Esophagus muscularis mucosa (tissue), 4 donors: ENCODE measurements around the gene SPDYE4. TPM values are rescaled to one million over a fixed set of nuclear protein-coding genes. Genes with fewer than 3 reads are reported as not detected.

Experiments
- DNase-seq: peaks from one replicate; pipeline ENCODE4 v3.0.0-alpha.2; 2017; ENCODE audit errors: extremely low spot score
- H3K27ac ChIP-seq, 4 donors: fragments of 200-600 bp; sonication (generic); replicated peaks in 1 of 4; 1 replicate in 3 of 4; 2 replicates in 1 of 4; pipeline ENCODE4 v1.5.1; 2016 to 2019; ENCODE audit warnings: mild to moderate bottlenecking in 1 of 4
- H3K27me3 ChIP-seq, 4 donors: fragments of 200-600 bp; sonication (generic); one replicate each; pipeline versions ENCODE4 v1.5.1 to v1.6.0; 2016 to 2019
- H3K36me3 ChIP-seq, 4 donors: fragments of 200-600 bp; sonication (generic); one replicate each; pipeline ENCODE4 v1.5.1; 2016 to 2019
- H3K4me1 ChIP-seq, 4 donors: fragments of 200-600 bp; sonication (generic); one replicate each; pipeline ENCODE4 v1.5.1; 2016 to 2019
- H3K4me3 ChIP-seq, 4 donors: fragments of 200-600 bp; sonication (generic); 1 replicate in 2 of 4; 2 replicates in 2 of 4; pipeline ENCODE4 v1.5.1; 2016 to 2019; ENCODE audit warnings: mild to moderate bottlenecking in 4 of 4, moderate library complexity in 1 of 4
- H3K9me3 ChIP-seq, 4 donors: fragments of 200-600 bp; sonication (generic); 1 replicate in 3 of 4; 2 replicates in 1 of 4; pipeline ENCODE4 v1.5.1; 2016 to 2019
- EP300 ChIP-seq: sonication (generic); formaldehyde crosslinking; IDR thresholded peaks from one replicate; pipeline ENCODE4 v1.6.1; 2017; ENCODE audit warnings: antibody characterized with exemption
- POLR2A ChIP-seq: fragments of 450-650 bp; IDR thresholded peaks from one replicate; pipeline ENCODE4 v1.6.1; 2017; ENCODE audit warnings: antibody characterized with exemption, moderate library complexity, mild to moderate bottlenecking, low read depth
- POLR2AphosphoS5 ChIP-seq, 2 donors: sonication (generic); formaldehyde crosslinking; IDR thresholded peaks; one replicate each; pipeline ENCODE4 v1.6.1; 2017; ENCODE audit warnings: antibody characterized with exemption in 2 of 2
- WGBS: methylation state at CpG from one replicate; pipeline ENCODE4 v1.1.5; 2018; 5-methylcytosine and 5-hydroxymethylcytosine counted together
- intact Hi-C: fragments of 100-400 bp; cut with DNase I; formaldehyde crosslinking; loops from one replicate; pipeline ENCODE4 v1.15.1; 2023
- total RNA-seq, 4 donors: library from RNA; depleted of rRNA; stranded (reverse); fragments of >200 nt; gene quantifications; one replicate each; pipeline versions ENCODE4 v1.1.0 to v1.2.1, GENCODE V29; 2016
- TF ChIP-seq, protein P1 (sequence below), 3 experiments: fragments of 200-600 bp in 2 of 3; fragments of 450-650 bp in 1 of 3; sonication (generic) in 2 of 3; IDR thresholded peaks; one replicate each; pipeline ENCODE4 v1.5.1; 2017 to 2019; ENCODE audit warnings: antibody characterized with exemption in 3 of 3, mild to moderate bottlenecking in 2 of 3, moderate library complexity in 1 of 3

The SPDYE4 gene
- total RNA-seq, 4 donors from 2014 or later: not detected

DNA sequence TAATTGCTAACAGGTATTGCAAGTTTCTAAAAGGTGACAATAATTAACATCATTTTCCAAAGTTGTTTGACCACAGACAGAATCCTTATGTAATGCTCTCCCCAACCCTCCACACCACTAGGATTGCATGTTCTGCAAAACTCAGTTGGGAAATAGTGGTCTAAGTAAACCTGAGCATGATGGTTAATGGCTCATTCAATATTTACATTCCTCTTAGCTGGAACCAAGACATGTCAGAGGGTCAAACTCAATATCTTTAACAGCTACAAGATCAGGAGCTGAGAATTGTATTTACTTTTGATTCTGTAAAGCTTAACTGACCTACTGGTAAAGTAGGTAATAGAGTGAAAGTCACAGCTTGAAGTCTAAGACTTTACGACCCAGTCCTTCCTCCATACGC lies 30.7 kb upstream of the SPDYE4 start:
- Histone ChIP-seq H3K27ac (no peak overlapping the region), H3K4me1 (peaks cover 0 to 7% (median 3%) of the 10 kb centered on the region in 4 donors), H3K27me3 (no peaks in the 10 kb centered on the region), H3K9me3 (peaks cover 0 to 16% (median 12%) of the 10 kb centered on the region in 4 donors), H3K4me3 (no peak overlapping the region), H3K36me3 (no peaks in the 10 kb centered on the region)
- TF ChIP-seq EP300 (no peak), POLR2AphosphoS5 (IDR thresholded peaks at IDR 0.05) (no peak), POLR2A (no peak)
- intact Hi-C loops: no loop called here
- peak; percentile 10 for DNase-seq
- WGBS: 89% methylated on average over 2 of the region's 2 CpGs

GRCh38 chr17:8785547-8786413 lies 27.4 kb upstream of the SPDYE4 start:
- H3K27ac ChIP-seq: no peak overlapping the region
- peaks cover 0 to 7% (median 3%) of the 10 kb centered on the region in 4 donors for H3K4me1 ChIP-seq
- TF ChIP-seq POLR2A (no peak), POLR2AphosphoS5 (IDR thresholded peaks at IDR 0.05) (no peak)
- TF ChIP-seq, protein P1, sequence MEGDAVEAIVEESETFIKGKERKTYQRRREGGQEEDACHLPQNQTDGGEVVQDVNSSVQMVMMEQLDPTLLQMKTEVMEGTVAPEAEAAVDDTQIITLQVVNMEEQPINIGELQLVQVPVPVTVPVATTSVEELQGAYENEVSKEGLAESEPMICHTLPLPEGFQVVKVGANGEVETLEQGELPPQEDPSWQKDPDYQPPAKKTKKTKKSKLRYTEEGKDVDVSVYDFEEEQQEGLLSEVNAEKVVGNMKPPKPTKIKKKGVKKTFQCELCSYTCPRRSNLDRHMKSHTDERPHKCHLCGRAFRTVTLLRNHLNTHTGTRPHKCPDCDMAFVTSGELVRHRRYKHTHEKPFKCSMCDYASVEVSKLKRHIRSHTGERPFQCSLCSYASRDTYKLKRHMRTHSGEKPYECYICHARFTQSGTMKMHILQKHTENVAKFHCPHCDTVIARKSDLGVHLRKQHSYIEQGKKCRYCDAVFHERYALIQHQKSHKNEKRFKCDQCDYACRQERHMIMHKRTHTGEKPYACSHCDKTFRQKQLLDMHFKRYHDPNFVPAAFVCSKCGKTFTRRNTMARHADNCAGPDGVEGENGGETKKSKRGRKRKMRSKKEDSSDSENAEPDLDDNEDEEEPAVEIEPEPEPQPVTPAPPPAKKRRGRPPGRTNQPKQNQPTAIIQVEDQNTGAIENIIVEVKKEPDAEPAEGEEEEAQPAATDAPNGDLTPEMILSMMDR (IDR thresholded peaks at IDR 0.05): peak; percentile 55 to 82 (median 62)
- peak; percentile 95 for DNase-seq
- intact Hi-C loops: no loop called here
- H3K27me3 ChIP-seq: no peaks in the 10 kb centered on the region
- no peaks in the 10 kb centered on the region for H3K9me3 ChIP-seq
- H3K4me3 ChIP-seq: no peak overlapping the region
- no peaks in the 10 kb centered on the region for H3K36me3 ChIP-seq
- 32% methylated on average over 18 of the region's 19 CpGs for WGBS

DNA sequence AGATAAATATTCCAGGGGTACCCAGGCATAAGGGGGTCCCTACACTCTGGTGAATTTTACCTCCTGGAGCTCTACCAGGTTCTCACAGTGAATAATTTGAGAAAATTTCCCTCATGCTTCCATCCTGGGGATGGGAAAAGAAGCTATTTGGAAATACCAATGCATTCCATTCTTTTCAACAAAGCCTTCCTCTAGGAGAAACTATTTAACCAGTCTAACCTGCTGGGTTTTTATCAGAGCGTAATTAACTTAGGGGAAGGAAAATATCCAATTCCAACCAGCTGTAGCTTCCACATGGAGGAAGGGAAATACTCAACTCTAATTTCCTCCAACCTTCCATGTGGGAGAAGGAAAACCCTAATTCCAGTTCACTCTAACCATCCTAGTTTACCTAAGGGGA lies 23.8 kb upstream of the SPDYE4 start:
- DNase-seq: no peak
- H3K27ac ChIP-seq: no peak overlapping the region
- peaks cover 0 to 7% (median 3%) of the 10 kb centered on the region in 4 donors for H3K4me1 ChIP-seq
- H3K27me3 ChIP-seq: no peaks in the 10 kb centered on the region
- WGBS: 83% methylated on average over 1 of the region's 1 CpG
- intact Hi-C loops: no loop called here
- no peak overlapping the region for H3K4me3 ChIP-seq
- TF ChIP-seq POLR2A (no peak), POLR2AphosphoS5 (IDR thresholded peaks at IDR 0.05) (no peak), EP300 (no peak)
- TF ChIP-seq, protein P1 (IDR thresholded peaks at IDR 0.05): no peak
- no peaks in the 10 kb centered on the region for H3K9me3 ChIP-seq
- no peaks in the 10 kb centered on the region for H3K36me3 ChIP-seq

DNA sequence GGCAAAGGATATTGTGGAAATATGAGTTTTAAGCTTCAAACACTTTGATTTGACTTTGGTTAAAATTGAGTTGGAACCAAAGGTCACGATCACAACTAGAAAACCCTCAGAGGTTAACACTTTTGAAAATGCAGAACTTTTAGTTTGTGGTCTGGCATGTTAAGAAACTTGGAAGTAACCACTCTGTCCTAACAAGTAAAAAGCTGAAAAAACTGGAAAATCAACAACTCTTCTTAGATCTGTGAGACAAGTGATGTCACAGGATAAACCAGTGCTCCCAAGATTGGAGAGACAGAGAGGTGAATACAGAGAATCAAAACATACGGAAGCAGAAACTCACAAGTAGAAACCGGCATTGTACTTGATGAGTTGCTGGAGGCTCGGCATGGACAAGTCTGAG lies 23.4 kb upstream of the SPDYE4 start:
- WGBS: 84% methylated on average over 4 of the region's 4 CpGs
- Histone ChIP-seq H3K27me3 (no peaks in the 10 kb centered on the region), H3K9me3 (no peaks in the 10 kb centered on the region), H3K36me3 (no peaks in the 10 kb centered on the region), H3K4me1 (peaks cover 0 to 7% (median 3%) of the 10 kb centered on the region in 4 donors), H3K27ac (no peak overlapping the region), H3K4me3 (no peak overlapping the region)
- intact Hi-C loops: no loop called here
- DNase-seq: no peak
- no peak for TF ChIP-seq POLR2A
- TF ChIP-seq, protein P1 (IDR thresholded peaks at IDR 0.05): no peak
- TF ChIP-seq POLR2AphosphoS5 (IDR thresholded peaks at IDR 0.05): no peak
- TF ChIP-seq EP300: no peak

- 83% methylated on average over 1 of the region's 1 CpG for WGBS
- no peak overlapping the region for H3K27ac ChIP-seq
Observed at GRCh38 chr17:8776881-8777280, 18.5 kb upstream of the SPDYE4 start.

More at GRCh38 chr17:8776881-8777280, 18.5 kb upstream of the SPDYE4 start:
- H3K4me1 ChIP-seq: no peaks in the 10 kb centered on the region
- H3K9me3 ChIP-seq: no peaks in the 10 kb centered on the region
- no peaks in the 10 kb centered on the region for H3K36me3 ChIP-seq
- H3K27me3 ChIP-seq: no peaks in the 10 kb centered on the region
- TF ChIP-seq EP300: no peak
- TF ChIP-seq POLR2A: no peak
- TF ChIP-seq POLR2AphosphoS5 (IDR thresholded peaks at IDR 0.05): no peak
- TF ChIP-seq, protein P1 (IDR thresholded peaks at IDR 0.05): no peak
- no peak for DNase-seq
- no peak overlapping the region for H3K4me3 ChIP-seq
- intact Hi-C loops: no loop called here
